Measurements from ENCODE around the gene SCNN1A.

Gene SCNN1A

DNA sequence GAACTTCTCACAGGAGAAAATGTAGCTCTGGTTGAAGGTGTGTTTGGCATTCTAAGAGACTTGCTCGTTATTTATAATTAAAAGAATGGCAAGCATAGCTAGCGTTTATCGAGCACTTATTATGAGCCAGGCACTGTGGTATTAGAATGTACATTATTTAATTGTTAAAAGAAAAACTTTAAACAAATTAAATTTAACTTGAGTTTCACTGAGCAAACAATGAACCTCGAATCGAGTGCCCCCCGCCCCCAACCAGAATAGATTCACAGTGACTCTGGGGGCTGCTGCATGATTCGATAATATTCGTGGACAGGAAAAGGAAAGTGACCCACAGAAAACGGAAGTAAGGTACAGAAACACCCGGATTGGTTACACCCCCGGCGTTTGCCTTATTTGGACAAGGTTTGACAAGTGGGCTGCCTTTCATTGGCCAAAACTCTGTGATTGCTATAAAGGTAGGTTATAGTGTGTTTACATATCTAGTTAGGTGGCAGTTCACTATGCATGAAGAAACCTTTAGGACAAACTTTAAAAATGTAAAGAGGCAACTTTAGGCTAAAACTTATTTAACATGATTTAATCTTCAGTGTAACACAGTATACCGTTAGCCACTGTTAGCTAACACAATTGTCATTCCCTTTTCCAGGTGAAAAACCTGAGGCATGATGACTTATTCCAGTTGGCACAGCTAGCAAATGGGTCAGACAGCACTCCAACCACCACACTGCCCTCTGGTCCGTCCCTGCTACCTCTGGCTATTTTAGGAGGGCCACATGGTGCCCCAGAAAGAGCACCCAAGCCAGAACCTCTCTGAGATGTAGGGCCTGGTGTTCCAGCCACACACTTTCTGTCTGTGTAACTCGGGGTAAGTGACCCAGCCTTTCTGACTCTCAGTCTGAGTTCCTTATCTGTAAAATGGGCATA lies 7.1 kb downstream of the SCNN1A start:
- no peak for DNase-seq

DNA sequence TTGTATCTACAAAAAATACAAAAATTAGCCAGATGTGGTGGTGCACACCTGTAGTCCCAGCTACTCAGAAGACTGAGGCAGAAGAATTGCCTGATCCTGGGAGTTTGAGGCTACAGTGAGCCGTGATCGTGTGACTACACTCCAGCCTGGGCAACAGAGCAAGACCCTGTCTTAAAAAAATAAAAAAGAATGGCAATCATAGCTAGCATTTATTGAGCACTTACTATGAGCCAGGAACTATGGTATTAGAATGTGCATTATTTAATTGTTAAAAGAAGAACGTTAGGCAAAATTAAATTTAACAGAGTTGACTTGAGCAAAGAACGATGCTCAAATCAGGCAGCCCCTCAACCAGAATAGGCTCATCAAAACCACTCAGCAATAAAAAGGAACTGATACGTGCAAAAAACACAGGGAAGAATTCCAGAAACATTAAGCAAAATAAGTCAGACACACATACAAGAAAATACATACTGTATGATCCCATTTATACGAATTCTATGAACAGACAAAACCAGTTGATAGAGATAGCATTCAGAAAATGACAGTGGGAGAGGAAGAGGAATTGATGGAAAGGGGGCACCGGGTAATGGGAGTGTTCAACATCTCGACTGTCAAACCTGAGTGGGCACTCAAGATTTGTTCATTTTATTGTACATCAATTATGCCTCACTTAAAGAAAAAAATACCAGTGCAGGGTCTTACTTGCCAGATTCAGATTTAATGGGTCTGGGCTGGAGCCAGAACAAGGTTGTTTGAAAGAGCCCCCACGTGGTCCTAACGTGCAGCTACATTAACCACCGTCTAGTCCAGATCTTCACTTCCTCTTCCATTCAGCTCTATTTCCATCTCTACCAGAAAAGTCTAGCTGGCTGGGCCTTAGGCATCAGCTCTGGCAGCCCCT lies 8.0 kb downstream of the SCNN1A start:
- no peak for DNase-seq

DNA sequence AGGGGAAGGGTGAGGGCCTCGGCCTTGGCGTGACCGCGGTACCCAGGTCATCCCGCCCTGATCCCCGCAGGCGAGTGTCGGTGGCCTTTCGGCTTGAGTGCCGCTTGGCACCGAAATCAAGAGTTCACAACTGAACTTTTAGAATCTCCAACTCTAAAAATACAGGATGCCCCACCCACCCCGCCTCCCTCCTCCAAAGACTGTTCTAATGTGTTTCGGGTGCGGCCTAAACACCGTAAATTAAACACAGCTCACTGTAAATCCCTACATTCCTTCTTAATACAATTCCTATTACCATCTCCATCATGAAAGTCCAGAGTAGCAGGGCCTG lies 11.4 kb downstream of the SCNN1A start:
- DNase-seq: no peak

GRCh38 chr12:6363330-6364043 lies 11.9 kb downstream of the SCNN1A start:
- no peak for DNase-seq

DNA sequence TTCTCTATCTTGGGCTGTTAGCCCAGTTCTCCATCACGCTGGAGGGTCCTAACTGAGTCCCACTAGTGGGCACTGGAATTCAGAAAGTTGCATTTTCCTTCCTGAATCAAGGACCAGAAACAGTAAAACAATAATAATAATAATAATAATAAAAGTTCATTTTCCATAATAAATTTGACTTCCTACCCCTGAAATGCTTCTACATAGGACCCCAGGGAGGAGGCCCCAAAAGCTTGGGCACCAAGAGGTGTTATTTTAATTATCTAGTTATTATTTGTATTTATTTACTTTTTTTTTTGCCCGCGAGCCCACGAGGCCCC lies 12.4 kb downstream of the SCNN1A start:
- no peak for DNase-seq

DNA sequence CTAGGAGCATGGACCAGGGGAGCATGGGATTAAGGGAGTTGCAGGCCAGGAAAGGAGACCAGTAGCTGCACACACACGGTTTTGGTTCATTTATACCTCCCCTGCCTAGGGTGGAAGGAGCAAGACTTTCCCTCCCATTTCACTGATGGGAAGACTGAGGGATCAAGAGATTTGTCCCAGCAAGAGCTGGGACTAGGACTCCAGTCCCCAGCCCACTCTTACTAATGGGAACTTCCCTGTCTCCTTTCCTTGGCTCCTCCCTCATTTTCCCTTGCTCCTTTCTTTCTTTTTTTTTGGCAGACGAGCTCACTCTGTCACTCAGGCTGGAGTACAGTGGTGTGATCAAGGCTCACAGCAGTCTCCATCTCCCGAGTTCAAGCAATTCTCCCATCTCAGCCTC lies 13.0 kb downstream of the SCNN1A start:
- no peak for DNase-seq

GRCh38 chr12:6361834-6362233 lies 13.5 kb downstream of the SCNN1A start:
- no peak for DNase-seq

- no peak for DNase-seq
Measured at GRCh38 chr12:6360578-6361490, 14.5 kb downstream of the SCNN1A start.

- DNase-seq: no peak
Measured at GRCh38 chr12:6360080-6360571, 15.2 kb downstream of the SCNN1A start.

DNA sequence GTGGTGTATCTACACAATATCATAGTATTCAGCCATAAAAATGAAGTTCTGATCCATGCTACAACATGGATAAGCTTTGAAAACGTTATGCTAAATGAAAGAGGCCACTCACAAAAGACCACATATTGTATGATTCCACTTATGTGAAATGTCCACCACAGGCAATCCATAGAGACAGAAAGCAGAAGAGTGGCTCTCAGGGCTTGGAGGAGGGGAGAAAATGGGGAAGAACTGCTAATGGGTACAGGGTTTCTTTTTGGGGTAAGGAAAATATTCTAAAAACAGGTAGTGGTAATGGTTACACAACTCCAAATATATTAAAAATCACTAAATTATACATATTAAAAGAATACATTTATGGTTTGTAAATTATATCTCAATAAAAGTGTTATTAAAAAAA lies 16.5 kb downstream of the SCNN1A start:
- no peak for DNase-seq

DNA sequence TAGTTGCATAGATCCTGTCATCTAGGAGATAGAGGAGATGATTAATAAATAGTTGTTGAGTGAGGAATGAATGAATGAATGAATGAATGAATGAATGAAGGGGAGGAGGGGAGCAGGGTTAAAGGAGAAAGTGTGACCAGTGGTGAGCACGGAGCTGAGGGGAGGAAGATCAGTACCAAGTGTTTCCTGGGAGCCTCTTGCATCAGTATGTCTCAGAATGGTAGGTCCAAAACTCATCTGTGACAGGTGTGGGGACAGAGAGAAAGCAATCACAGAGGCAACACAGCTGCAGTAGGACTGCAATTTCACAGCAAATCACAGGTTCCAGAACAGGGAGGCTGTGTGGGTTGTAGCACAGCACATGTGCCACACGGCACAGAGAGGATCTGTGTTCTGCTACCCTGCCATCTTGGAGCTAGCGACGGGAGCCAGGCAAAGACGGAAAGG lies 19.0 kb downstream of the SCNN1A start:
- no peak for DNase-seq

GRCh38 chr12:6355491-6356373 lies 19.6 kb downstream of the SCNN1A start:
- DNase-seq: no peak

DNA sequence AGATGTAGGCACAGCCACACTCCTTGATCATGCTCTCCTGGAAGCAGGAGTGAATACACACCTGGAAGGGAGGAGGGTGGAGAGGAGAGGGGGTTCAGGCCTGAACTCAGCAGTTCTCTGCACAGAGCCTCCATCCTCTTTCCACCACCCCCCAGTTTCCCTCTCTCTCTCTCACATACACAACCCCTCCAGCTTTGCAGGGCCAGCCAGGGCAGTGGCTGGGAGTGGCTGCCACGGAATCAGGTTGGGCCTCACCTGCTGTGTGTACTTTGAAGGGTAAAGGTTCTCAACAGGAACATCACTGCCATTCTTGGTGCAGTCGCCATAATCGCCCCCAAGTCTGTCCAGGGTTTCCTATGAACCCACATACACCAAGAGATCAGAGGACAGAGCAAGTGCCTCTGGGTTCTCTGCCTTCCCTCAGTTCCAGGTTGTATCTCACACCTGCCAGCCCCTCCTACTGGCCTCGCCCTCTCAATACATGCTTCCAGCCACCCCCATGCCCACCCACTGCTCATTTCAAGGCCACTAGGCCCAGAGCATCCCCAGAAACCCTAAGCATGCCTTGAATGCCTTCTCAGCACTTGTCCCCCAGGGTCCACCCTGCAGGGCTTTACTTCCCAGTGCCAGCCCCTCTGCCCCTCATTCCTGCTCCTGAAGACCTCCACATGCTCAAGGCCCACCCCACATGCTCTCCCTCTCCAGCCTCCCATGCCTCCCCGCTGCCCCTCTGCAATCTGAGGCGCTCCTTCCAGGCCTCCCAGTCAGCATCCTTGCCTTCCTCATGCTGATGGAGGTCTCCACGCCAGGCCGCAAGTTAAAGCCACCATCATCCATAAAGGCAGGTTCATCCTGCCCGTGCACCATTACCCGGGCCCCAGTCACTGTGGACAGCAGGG lies 20.6 kb downstream of the SCNN1A start:
- no peak for DNase-seq

DNA sequence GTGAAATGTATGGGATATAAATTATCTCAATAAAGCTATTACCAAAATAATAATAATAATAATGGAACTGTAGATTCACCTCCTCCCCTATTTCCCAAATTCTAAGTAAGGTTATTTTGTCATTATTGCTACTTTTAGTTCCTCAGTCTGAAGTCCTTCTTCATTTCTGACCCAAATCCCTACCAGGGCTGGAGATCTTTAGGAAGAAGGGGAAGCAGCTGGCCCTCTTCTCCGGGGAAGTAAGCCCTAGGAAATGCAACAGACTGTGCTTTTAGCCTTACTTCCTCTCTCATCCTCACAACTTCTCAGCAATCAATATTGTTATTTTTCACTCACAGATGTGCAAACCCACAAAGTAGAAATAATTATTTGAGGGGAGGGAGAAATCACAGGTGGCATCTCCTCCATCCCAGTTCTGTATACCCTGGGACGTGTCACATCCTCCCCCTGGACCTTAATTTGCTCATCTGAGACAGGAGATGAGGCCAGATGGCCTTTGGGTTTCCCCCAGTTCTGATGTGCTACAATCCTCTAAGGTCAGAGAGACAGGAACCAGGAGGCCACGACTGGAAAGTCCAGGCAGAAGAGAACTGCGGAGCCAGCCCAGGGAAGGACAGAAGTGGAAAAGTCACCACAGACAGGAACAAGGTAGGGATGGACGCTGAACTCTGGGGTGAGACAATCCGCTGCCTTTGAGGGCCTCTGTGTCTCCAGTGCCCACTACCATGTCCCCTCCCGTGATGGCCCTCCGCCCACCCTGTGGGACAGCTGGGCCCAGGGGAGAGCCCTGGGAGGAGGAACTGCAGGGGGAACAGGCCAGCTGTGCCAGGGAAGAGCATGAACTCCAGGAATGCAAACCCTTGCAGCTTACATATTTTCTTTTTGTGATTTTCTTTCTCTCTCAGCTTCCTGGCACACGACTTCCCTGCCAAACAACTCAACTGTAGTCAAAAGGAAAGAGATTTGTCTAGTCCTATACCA lies 22.9 kb downstream of the SCNN1A start:
- DNase-seq: no peak

GRCh38 chr12:6351622-6352021 lies 23.7 kb downstream of the SCNN1A start:
- DNase-seq: no peak

DNA sequence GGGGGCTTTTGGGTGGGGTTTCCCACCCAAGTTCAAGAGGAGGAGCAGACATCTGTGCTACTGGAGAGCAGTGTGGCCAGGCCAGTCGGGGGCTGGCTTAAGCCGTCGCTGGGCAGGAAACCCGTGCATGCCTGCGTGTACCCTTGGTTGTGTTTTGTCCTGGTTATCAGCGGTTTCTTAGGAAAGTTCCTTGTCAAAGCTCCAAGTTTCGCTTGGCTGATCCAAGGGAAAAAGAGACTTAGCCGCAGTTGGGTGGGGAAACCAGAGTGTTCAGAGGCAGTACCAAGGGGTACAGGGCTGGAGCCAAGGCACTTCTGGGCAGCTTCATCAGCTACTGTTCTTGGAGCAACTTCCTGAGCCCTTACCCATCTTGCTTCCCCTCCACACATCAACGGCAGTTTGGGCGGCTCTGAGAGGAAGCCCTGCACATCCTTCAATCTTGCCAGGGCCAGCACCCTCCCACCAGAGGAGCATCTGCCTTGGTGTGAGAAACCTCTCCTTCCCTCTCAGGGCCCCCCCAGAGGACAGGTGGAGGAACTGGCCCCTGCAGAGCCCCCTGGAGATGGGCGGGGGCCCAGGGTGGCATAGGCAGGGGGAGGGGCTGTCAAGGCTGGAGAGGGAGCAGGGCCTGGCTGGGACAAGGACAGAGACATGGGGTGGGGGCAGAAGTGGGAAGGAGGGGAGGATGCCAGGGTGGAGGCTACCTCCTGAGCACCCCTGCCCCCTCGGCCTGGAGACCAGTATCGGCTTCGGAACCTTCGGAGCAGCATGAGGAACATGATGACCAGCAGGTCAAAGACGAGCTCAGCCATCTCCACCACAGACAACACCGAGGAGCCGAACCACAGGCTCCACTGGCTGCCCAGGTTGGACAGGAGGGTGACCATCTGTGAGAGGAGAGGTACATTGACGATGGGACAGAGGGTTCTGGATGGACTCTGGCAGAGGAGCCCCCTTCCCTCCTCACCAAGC lies 27.7 kb downstream of the SCNN1A start:
- DNase-seq: no peak

GRCh38 chr12:6346942-6347341 lies 28.4 kb downstream of the SCNN1A start:
- no peak for DNase-seq
